ENCODE results near the gene MAPK8IP1.
A peak's percentile ranks its signal among the peaks of the same experiment; 100 is the strongest.

Gene MAPK8IP1

DNA sequence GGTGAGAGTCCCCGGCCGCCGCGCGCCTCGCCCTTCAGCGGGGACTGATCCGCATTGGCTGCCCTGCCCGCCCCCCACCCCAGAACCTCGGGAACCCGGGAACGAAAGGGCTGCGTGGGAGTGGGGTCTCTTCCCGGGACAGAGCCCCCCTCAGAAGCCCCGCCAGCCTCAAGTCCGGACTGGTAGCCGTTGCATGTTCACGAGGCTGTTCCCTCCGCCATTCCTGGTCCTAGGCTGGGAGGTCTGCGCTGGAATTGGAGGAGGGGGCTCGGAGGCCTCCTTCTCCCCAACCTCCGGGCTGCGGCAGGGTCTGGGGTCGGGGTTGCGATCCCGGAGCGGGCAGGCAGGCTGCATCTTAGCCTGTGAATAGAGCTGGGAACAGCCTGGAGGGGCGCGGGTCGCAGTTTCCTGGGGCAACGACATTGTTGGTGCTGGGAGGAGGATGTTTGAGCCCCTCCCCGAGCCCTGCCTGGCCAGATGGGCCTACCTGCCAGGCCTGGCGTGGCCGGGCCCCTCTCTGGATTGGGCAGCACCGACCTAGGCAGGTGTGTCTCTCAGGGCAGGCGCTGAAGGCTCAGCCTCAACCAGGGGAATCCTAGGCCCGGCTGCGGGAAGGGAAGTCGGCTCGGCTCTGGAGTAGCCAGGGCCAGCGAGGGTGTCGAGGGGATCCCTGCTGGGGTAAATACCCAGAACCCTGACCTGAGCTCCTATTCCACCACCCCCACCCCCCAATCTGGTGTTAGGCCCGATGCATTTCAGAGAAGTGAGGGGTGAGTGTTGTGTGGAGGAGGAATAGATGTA lies 670 bp downstream of the MAPK8IP1 start (continued):
- TF ChIP-seq, protein P1, sequence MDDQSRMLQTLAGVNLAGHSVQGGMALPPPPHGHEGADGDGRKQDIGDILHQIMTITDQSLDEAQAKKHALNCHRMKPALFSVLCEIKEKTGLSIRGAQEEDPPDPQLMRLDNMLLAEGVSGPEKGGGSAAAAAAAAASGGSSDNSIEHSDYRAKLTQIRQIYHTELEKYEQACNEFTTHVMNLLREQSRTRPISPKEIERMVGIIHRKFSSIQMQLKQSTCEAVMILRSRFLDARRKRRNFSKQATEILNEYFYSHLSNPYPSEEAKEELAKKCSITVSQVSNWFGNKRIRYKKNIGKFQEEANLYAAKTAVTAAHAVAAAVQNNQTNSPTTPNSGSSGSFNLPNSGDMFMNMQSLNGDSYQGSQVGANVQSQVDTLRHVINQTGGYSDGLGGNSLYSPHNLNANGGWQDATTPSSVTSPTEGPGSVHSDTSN (CRISPR knock-in tag; IDR thresholded peaks at IDR 0.05): no peak
- TF ChIP-seq ZNF138 (tag by site-specific recombination; IDR thresholded peaks at IDR 0.05; ENCODE audit: borderline replicate concordance) (no peak), ZBTB26 (tag by site-specific recombination; optimal IDR thresholded peaks at IDR 0.05) (peak; percentile 25), ZNF248 (tag by site-specific recombination; IDR thresholded peaks at IDR 0.05) (no peak), SCRT2 (tag by site-specific recombination; IDR thresholded peaks at IDR 0.05) (no peak), ZNF10 (tag by site-specific recombination; IDR thresholded peaks at IDR 0.05) (no peak), ZXDB (tag by site-specific recombination; IDR thresholded peaks at IDR 0.05) (no peak), ZBTB7A (tag by site-specific recombination; IDR thresholded peaks at IDR 0.05; ENCODE audit: low read depth) (no peak), ZNF223 (tag by site-specific recombination; IDR thresholded peaks at IDR 0.05) (no peak), ZNF623 (tag by site-specific recombination; IDR thresholded peaks at IDR 0.05) (no peak), ZNF549 (tag by site-specific recombination; IDR thresholded peaks at IDR 0.05) (no peak)

GRCh38 chr11:45886816-45887520 lies 1.5 kb downstream of the MAPK8IP1 start:
- no peak overlapping the region for H3K27ac ChIP-seq (ENCODE audit: extremely low read depth, low read depth, low read length)
- no peaks in the 10 kb centered on the region for H3K4me1 ChIP-seq (ENCODE audit: control insufficient read depth, insufficient read depth, low read length)
- peak; percentile 64 for TF ChIP-seq SCRT2 (tag by site-specific recombination; IDR thresholded peaks at IDR 0.05)
- TF ChIP-seq BCL11B (tag by site-specific recombination; IDR thresholded peaks at IDR 0.05; ENCODE audit: low read depth): no peak
- TF ChIP-seq, protein P2, sequence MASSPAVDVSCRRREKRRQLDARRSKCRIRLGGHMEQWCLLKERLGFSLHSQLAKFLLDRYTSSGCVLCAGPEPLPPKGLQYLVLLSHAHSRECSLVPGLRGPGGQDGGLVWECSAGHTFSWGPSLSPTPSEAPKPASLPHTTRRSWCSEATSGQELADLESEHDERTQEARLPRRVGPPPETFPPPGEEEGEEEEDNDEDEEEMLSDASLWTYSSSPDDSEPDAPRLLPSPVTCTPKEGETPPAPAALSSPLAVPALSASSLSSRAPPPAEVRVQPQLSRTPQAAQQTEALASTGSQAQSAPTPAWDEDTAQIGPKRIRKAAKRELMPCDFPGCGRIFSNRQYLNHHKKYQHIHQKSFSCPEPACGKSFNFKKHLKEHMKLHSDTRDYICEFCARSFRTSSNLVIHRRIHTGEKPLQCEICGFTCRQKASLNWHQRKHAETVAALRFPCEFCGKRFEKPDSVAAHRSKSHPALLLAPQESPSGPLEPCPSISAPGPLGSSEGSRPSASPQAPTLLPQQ (tag by site-specific recombination; IDR thresholded peaks at IDR 0.05): no peak
- TF ChIP-seq ZIC2 (tag by site-specific recombination; IDR thresholded peaks at IDR 0.05): peak; percentile 48
- H3K4me3 ChIP-seq (ENCODE audit: low read depth, low read length): no peak overlapping the region
- POLR2A ChIA-PET: no interaction called here
- CTCF ChIA-PET: interaction anchor here (0.6 to 1.2 kb wide), 2 partner anchors 14 to 15 kb away, joined by 3 to 6 read pairs; no protein-coding TSS in a partner anchor
- H3K9me3 ChIP-seq (ENCODE audit: control insufficient read depth, insufficient read depth, low read depth, low read length): no peaks in the 10 kb centered on the region
- H3K36me3 ChIP-seq (ENCODE audit: control insufficient read depth in 2 of 2, insufficient read depth in 1 of 2, low read length in 2 of 2): no peaks in the 10 kb centered on the region

DNA sequence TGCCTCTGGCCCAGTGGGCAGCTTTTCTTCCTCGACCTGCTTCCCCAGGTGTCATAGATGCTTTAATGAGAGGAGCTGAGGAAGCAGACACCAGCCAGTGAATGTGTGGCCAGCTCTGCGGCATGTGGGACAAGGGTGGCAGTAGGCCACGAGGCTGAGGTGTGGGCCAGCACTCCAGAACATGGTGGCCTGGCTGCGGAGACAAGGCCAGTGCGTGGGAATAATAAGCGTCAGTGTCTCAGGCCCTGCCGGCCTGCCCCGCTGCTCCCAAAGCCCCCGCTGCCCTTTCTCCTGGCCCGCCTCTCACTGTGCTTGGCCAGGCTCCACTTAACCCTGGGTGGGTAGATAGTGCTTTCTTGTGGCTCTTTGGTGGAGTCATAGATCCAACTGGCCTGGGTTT lies 2.1 kb downstream of the MAPK8IP1 start:
- no peaks in the 10 kb centered on the region for H3K9me3 ChIP-seq (ENCODE audit: control insufficient read depth, insufficient read depth, low read depth, low read length)
- no peak for TF ChIP-seq ZSCAN16 (tag by site-specific recombination; IDR thresholded peaks at IDR 0.05)
- TF ChIP-seq GLI2 (tag by site-specific recombination; IDR thresholded peaks at IDR 0.05; ENCODE audit: borderline replicate concordance, low read depth): no peak
- no peak for TF ChIP-seq ZNF571 (tag by site-specific recombination; IDR thresholded peaks at IDR 0.05)
- TF ChIP-seq ZNF501 (tag by site-specific recombination; IDR thresholded peaks at IDR 0.05): no peak
- TF ChIP-seq ZNF10 (tag by site-specific recombination; IDR thresholded peaks at IDR 0.05): no peak
- TF ChIP-seq ZNF23 (tag by site-specific recombination; IDR thresholded peaks at IDR 0.05; ENCODE audit: borderline replicate concordance): no peak
- TF ChIP-seq ZNF768 (tag by site-specific recombination; IDR thresholded peaks at IDR 0.05): no peak
- TF ChIP-seq ZBTB8A (tag by site-specific recombination; IDR thresholded peaks at IDR 0.05): no peak
- TF ChIP-seq ZNF660 (tag by site-specific recombination; IDR thresholded peaks at IDR 0.05): no peak
- ChIA-PET POLR2A (no interaction called here), CTCF (interaction anchor here (4.2 kb wide), 1 partner anchor 15 kb away, joined by 17 read pairs; no protein-coding TSS in a partner anchor)
- no peak overlapping the region for H3K4me3 ChIP-seq (ENCODE audit: low read depth, low read length)
- no peak overlapping the region for H3K27ac ChIP-seq (ENCODE audit: extremely low read depth, low read depth, low read length)
- no peaks in the 10 kb centered on the region for H3K4me1 ChIP-seq (ENCODE audit: control insufficient read depth, insufficient read depth, low read length)
- H3K36me3 ChIP-seq (ENCODE audit: control insufficient read depth in 2 of 2, insufficient read depth in 1 of 2, low read length in 2 of 2): no peaks in the 10 kb centered on the region

All from HEK293 (cell line).